ENCODE data around the gene IL1B.

Gene IL1B

GRCh38 chr2:112800881-112801583, 35.5 kb downstream of the IL1B start:
- DNase-seq: no peak

GRCh38 chr2:112798979-112799975, 37.3 kb downstream of the IL1B start:
- DNase-seq: no peak

DNA sequence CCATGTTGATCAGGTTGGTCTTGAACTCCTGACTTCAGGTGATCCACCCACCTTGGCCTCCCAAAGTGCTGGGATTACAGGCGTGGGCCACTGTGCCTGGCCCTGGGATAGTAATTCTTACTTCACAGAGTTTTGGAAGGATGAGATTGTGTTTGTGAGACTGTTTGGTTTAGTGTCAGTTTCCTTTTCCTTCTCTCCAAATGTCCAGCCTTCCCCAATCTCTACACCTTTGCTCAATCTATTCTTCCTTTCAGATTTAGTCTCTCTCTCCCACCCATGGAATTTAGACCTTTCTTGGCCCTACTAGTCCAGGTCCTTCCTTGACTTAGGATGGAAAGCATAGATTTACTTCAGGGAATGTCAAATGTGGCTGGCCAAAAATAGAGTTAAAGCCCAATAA, 40.1 kb downstream of the IL1B start:
- no peak for DNase-seq

GRCh38 chr2:112795774-112796173, 40.8 kb downstream of the IL1B start:
- DNase-seq: no peak

DNA sequence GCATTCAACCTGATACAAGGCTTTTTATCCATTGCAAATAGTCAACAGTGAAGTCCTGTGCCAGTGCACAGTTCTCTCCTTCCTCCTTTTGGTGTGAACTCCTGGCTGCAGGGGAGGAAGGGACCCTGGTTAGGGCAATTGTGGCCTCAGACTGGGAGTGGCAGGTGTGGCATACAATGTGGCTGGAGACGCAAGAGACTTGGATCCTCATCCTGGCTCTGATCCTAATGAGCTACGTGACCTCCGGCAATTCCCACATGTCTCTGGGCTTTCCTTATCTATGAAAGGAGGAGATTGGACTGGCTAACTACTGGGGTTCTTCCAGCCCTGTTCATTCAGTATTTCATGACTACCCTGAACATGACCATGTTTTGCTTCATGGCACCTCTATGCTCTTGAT, 41.7 kb downstream of the IL1B start:
- no peak for DNase-seq

DNA sequence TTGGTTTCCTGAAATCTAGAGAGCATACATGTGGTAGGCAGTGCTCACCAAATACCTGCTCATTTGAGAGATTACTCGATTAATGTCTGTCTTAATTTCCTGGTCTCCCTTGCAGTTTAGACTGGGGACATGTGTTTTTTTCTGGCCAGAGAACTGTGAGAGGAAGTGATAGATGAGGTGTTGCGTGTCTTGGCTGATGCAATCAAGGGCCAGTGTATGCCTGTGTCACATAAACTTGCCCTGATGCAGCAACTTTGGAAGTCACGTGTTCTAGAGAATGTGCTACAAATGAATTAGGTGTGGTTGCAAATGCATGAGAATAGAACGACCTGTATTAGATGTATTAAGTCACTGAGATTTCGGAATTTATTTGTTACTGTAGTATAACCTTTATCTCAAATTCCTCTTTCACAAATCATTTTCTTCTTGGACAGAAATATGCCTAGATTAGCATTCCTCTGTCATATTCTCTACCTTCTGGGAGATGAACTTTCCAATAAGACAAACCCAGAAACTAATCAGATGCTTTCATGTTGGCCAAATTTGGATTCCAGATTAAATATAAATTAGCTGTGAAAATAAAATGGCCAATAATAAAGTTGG, 42.3 kb downstream of the IL1B start:
- DNase-seq: no peak

GRCh38 chr2:112793449-112793978, 43.1 kb downstream of the IL1B start:
- no peak for DNase-seq

- DNase-seq: no peak
Observed at GRCh38 chr2:112792419-112792818, 44.2 kb downstream of the IL1B start.

DNA sequence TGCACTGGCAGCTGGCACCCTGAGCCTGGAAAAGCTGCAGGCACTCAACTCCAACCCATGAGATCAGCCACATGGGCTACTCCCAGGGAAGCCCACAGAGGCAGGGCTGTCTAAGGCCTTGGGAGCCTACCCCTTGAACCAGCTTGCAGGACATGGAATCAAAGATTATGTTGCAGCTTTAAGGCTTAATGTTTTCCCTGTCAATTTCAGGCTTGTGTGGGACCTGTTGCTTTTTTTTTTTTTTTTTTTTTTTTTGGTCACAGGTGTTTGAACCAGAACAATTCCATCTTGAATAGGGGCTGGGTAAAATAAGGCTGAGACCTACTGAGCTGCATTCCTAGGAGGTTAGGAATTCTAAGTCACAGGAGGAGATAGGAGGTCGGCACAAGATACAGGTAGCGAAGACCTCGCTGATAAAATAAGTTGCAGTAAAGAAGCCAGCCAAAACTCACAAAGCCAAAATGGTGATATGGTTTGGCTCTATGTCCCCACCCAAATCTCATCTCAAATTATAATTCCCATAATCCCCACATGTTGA, 44.8 kb downstream of the IL1B start:
- no peak for DNase-seq

- DNase-seq: no peak
Observed at GRCh38 chr2:112791019-112791418, 45.6 kb downstream of the IL1B start.

GRCh38 chr2:112790305-112790704, 46.3 kb downstream of the IL1B start:
- no peak for DNase-seq

DNA sequence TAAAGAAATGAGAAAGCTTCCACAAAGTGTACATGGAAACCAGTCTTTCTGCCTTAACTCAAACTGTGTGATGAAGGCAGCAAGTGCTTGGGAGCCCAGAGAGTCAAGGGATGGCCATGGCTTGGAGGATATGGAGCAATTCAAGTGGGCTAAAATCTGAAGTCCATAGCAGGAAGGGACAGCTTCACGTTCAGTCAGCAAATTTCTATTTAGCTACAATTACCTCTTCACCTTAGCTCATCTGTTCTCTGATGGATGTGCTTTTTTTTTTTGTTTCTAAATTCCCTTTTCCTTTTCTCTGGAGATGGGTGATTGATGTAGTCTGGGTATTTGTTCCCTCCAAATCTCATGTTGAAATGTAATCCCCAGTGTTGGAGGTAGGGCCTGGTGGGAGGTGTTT, 47.4 kb downstream of the IL1B start:
- no peak for DNase-seq

DNA sequence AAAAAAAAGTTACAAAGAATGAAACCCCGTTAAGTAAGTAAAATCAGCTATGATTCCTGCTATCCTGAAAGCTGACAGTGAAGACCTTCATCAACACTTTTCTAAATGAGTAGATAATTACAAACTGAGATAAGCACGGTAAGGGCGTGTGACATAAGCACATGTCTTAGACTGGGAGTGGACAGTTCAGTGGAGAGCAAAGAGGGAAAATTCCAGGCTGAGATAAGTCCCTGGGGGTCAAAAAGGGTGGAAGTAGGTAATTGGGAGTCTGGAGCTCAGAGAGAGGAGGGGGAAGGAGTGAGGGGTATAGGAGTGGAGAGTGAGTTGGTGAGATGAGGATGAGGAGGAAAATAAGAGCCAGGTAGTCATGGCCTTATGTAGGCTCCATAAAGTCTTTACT, 47.9 kb downstream of the IL1B start:
- DNase-seq: no peak

DNA sequence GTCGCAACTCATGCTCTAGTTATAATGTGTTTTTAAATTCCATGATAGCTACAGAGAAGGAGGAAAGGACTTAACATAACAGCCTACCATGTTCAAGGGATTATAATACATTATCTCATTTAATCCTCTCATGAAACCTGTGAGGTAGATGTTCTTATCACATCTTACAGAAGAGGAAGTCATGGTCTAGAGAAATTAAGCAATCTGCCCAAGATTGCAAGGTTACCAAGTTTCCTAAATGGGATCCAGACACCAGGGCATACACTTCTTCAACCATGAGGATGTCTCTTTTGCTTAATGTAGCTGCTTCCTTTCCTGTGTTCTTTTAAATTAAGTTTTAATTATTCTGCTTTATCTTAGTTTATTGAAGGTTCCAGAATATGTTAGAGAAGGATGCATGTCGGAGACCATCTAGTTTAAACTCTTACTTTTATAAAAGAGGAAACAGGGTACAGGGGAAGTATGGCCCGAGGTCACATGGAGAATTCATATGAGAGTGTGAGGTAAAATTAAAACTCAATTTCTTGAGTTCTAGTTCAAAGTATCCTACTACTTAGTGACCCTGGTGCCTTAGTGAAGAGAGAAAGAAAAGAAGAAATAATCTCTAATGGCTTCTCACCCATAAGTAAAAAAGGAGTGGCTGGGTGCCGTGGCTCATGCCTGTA, 48.7 kb downstream of the IL1B start:
- no peak for DNase-seq

GRCh38 chr2:112787294-112787693, 49.3 kb downstream of the IL1B start:
- DNase-seq: no peak

DNA sequence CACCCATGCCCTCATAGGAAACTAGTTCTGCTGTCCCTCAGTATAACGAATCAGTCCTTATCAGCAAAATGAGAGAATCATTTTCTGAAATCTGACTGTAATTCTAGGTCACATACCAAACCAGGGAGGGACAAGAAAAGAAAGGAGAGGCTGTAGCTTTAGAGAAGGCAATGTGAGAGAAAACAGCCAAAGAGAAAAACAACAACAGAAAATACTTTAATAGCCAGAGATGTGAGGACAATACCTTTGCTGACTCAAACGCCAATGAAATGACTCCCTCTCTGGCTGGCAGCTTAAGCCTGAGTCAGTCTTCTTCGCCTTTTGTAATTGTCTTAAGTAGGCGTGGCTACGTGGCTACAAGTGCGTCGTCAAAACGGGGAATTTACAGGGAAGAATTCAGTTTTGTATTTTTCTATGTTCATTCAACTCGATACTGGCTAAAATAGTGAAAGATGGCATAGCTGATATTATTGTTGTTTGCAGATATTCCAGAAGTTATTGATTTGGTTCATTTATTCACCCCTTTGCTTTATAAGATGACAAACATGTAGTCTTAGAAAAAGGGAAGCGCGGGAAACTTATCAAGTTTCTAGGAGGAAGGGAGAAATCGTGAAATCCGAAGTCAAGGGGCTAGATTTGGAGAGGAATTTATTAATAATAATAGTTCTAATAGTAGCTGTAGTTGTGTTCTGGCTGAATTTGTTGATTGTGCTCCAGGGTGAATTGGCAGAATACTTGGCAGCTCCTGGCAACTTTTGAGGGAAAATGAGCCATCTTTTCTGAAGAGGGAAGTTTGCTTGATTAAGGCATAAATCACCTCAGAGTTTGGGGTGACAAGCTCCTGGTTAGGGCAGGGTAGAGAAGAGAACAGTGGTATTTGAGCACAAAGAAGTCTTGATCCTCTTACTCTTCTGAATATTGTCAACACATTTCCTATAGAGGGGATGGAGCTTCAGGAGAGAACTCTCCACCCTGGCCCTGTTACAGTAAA, 52.1 kb downstream of the IL1B start, which contains the start of gene IL1A:
Gene IL1A (minus strand): TSS at position 295 of the 991 bp plus-strand sequence. CDS start 723 bp downstream, outside the sequence.
- no peak for DNase-seq

GRCh38 chr2:112783187-112783714, 53.3 kb downstream of the IL1B start:
- no peak for DNase-seq

DNA sequence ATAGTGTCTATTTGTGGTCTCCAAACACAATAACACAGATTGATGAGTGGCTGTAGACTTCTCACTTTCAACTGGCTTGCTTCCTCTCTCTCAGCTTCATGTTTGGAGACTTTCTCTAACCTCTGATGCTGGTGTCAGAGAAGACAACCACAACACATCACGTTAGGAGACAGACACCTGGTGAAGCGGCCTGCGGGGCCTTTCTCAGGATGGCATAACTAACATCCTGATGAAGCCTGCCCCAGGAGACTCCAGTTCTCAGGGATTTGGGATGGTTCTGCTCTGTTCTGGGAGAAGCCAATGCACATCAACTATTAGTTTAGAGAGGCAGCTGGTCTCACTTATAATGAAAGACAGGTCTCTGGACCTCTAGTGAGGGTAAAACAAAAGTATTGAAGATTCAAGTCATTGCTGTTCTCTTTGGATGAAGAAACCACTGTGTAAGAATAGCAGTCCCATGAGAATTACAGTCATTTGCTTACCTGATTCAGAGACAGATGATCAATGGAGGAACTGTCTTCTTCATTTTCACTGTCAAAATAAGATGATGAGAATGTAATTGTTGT, 54.3 kb downstream of the IL1B start:
- DNase-seq: no peak

Measured in activated T-cell treated with anti-CD3 and anti-CD28 coated beads for 4 hours (primary cell).